WTC11 (cell line): ENCODE data around the gene FEN1. TPM values are rescaled to one million over a fixed set of nuclear protein-coding genes. Genes with fewer than 3 reads are reported as not detected.

ENCODE experiments used
- ATAC-seq: fragments of 200-7000 bp; cut with Tn5 transposase; 2 replicates; pipeline ENCODE4 v1.10.0; 2021; ENCODE audit warnings: mild to moderate bottlenecking, moderate library complexity
- CTCF ChIA-PET: fragments of 300-600 bp; sonication (Branson Sonifier 250); formaldehyde crosslinking; loops from one replicate; lab custom pipeline; 2021; ENCODE audit warnings: antibody characterized with exemption; lab: Charles Lee
- POLR2A ChIA-PET: fragments of 350-600 bp; sonication (Branson Sonifier 250); formaldehyde crosslinking; loops from one replicate; lab custom pipeline; 2021; ENCODE audit warnings: antibody characterized with exemption; lab: Charles Lee
- DNase-seq: peaks from one replicate; pipeline ENCODE4 v3.0.0; 2021; ENCODE audit warnings: low spot score
- H3K27ac Mint-ChIP-seq: 2 replicates; pipeline ENCODE4 v1.8.0; 2021; ENCODE audit warnings: mixed read lengths
- H3K27me3 Mint-ChIP-seq: 2 replicates; pipeline ENCODE4 v1.8.0; 2021; ENCODE audit warnings: low read depth, mild to moderate bottlenecking, moderate library complexity, mixed read lengths
- H3K36me3 Mint-ChIP-seq: 2 replicates; pipeline ENCODE4 v1.8.0; 2021; ENCODE audit warnings: mixed read lengths
- H3K4me1 Mint-ChIP-seq: 2 replicates; pipeline ENCODE4 v1.8.0; 2022; ENCODE audit warnings: mixed read lengths
- H3K4me3 Mint-ChIP-seq: 2 replicates; pipeline ENCODE4 v1.8.0; 2021; ENCODE audit warnings: mild to moderate bottlenecking, moderate library complexity, mixed read lengths
- H3K9me3 Mint-ChIP-seq: 2 replicates; pipeline ENCODE4 v1.8.0; 2021; ENCODE audit warnings: mixed read lengths
- CBFB ChIP-seq: sonication (generic); formaldehyde crosslinking; IDR thresholded peaks from 2 replicates; pipeline ENCODE4 v1.8.1; 2022; ENCODE audit warnings: mild to moderate bottlenecking, low read depth, missing genetic modification reagents
- CDX4 ChIP-seq: fragments of 250-450 bp; sonication (Bioruptor Pico); IDR thresholded peaks from 2 replicates; pipeline ENCODE4 v1.9.0; 2021; ENCODE audit warnings: moderate library complexity, mild to moderate bottlenecking, inconsistent platforms, borderline replicate concordance
- ELF4 ChIP-seq: sonication (generic); formaldehyde crosslinking; IDR thresholded peaks from 2 replicates; pipeline ENCODE4 v1.8.1; 2022; ENCODE audit warnings: low read depth, mild to moderate bottlenecking, moderate library complexity, missing genetic modification reagents
- EMX1 ChIP-seq: fragments of 250-450 bp; sonication (Bioruptor Pico); IDR thresholded peaks from 2 replicates; pipeline ENCODE4 v1.8.0; 2021; ENCODE audit warnings: mild to moderate bottlenecking
- ERG ChIP-seq: fragments of 250-450 bp; sonication (Bioruptor Pico); IDR thresholded peaks from 2 replicates; pipeline ENCODE4 v1.8.0; 2021; ENCODE audit warnings: mild to moderate bottlenecking
- FOXP4 ChIP-seq: sonication (generic); formaldehyde crosslinking; IDR thresholded peaks from 2 replicates; pipeline ENCODE4 v1.8.0; 2022; ENCODE audit warnings: mild to moderate bottlenecking, missing genetic modification reagents
- GABPB1 ChIP-seq: sonication (generic); formaldehyde crosslinking; IDR thresholded peaks from 2 replicates; pipeline ENCODE4 v1.8.1; 2023; ENCODE audit warnings: mild to moderate bottlenecking, missing genetic modification reagents
- JAZF1 ChIP-seq: fragments of 250-450 bp; sonication (Bioruptor Pico); IDR thresholded peaks from 2 replicates; pipeline ENCODE4 v1.9.0; 2021; ENCODE audit warnings: moderate library complexity, mild to moderate bottlenecking, inconsistent platforms
- MYBL2 ChIP-seq: sonication (generic); formaldehyde crosslinking; IDR thresholded peaks from 2 replicates; pipeline ENCODE4 v1.8.1; 2023; ENCODE audit warnings: mild to moderate bottlenecking, moderate library complexity, missing genetic modification reagents
- NR2C2 ChIP-seq: sonication (generic); formaldehyde crosslinking; IDR thresholded peaks from 2 replicates; pipeline ENCODE4 v1.8.0; 2022; ENCODE audit warnings: mild to moderate bottlenecking, missing genetic modification reagents
- OVOL2 ChIP-seq: fragments of 250-450 bp; sonication (Bioruptor Pico); IDR thresholded peaks from 2 replicates; pipeline ENCODE4 v1.9.0; 2021; ENCODE audit warnings: mild to moderate bottlenecking, borderline replicate concordance
- RELA ChIP-seq: sonication (generic); formaldehyde crosslinking; IDR thresholded peaks from 2 replicates; pipeline ENCODE4 v1.8.1; 2022; ENCODE audit warnings: missing genetic modification reagents, mild to moderate bottlenecking, borderline replicate concordance
- SP1 ChIP-seq: sonication (generic); formaldehyde crosslinking; conservative IDR thresholded peaks from 2 replicates; pipeline ENCODE4 v1.8.1; 2022; ENCODE audit warnings: missing genetic modification reagents
- ZBTB21 ChIP-seq: sonication (generic); formaldehyde crosslinking; IDR thresholded peaks from 2 replicates; pipeline ENCODE4 v1.8.1; 2023; ENCODE audit warnings: mild to moderate bottlenecking, missing genetic modification reagents, borderline replicate concordance
- ZNF121 ChIP-seq: sonication (generic); formaldehyde crosslinking; IDR thresholded peaks from 2 replicates; pipeline ENCODE4 v1.8.0; 2023; ENCODE audit warnings: missing genetic modification reagents
- ZNF138 ChIP-seq: sonication (generic); formaldehyde crosslinking; conservative IDR thresholded peaks from 2 replicates; pipeline ENCODE4 v1.8.1; 2022; ENCODE audit warnings: mild to moderate bottlenecking, moderate library complexity, missing genetic modification reagents
- ZNF263 ChIP-seq: sonication (generic); formaldehyde crosslinking; IDR thresholded peaks from 2 replicates; pipeline ENCODE4 v1.8.1; 2022; ENCODE audit warnings: low read depth, mild to moderate bottlenecking, moderate library complexity, missing genetic modification reagents
- total RNA-seq: library from RNA; stranded (reverse); gene quantifications from 3 replicates; pipeline ENCODE4 v1.2.3, GENCODE V29; 2021
- TF ChIP-seq, protein P1 (sequence below): sonication (generic); formaldehyde crosslinking; IDR thresholded peaks from 2 replicates; pipeline ENCODE4 v1.8.1; 2023; ENCODE audit warnings: mild to moderate bottlenecking, missing genetic modification reagents, moderate library complexity
- TF ChIP-seq, protein P2 (sequence below): fragments of 250-450 bp; sonication (Bioruptor Pico); conservative IDR thresholded peaks from 2 replicates; pipeline ENCODE4 v1.9.0; 2021; ENCODE audit warnings: mild to moderate bottlenecking
- TF ChIP-seq, protein P3 (sequence below): sonication (generic); formaldehyde crosslinking; IDR thresholded peaks from 2 replicates; pipeline ENCODE4 v1.8.0; 2022; ENCODE audit warnings: mild to moderate bottlenecking, missing genetic modification reagents
- TF ChIP-seq, protein P4 (sequence below): sonication (generic); formaldehyde crosslinking; IDR thresholded peaks from 2 replicates; pipeline ENCODE4 v1.8.1; 2022; ENCODE audit warnings: missing genetic modification reagents, borderline replicate concordance

FEN1 gene
- total RNA-seq, 1 experiment from 2014 or later: 96.3 TPM

DNA sequence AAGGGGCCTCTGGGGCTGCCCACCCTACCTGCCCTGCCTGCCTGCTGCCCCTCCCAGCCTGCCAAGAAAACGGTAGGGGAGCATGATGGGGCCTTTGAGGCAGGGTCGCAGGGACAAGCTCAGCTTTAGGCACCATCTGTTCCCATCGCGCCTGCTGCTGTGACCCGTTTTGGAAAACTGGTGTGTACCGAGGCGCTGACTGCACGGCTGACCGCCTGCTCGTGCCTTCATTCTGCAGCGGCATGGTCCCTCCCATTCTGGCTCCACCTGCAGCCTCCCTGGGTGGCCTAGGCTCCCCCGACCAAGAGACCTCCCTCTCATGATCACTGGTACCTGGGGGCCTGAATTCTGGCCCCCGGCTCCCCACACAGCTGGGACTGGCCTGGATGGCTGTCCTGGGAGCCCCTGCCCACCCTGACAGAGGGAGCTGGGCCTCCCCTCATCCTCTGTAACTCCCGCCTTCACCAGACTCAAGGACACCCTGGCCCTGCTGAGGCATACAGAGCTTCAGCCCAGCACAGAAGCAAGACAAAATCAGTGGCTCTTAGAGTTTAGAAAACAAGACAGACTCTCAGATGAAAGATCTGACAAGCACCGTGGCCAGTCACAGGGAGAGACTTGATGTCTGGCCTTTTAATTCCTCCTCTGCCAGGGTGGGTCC is 46.8 kb upstream of the FEN1 start:
- ATAC-seq (no peak), DNase-seq (no peak)
- Mint-ChIP-seq H3K27me3 (peaks cover 8% of the 10 kb centered on the region), H3K27ac (no peak overlapping the region), H3K4me3 (no peak overlapping the region), H3K4me1 (peaks cover 10% of the 10 kb centered on the region), H3K9me3 (no peaks in the 10 kb centered on the region), H3K36me3 (0 out of 2 replicates have a peak, but pooled peaks cover 4% of the 10 kb centered on the region)
- TF ChIP-seq, protein P1, sequence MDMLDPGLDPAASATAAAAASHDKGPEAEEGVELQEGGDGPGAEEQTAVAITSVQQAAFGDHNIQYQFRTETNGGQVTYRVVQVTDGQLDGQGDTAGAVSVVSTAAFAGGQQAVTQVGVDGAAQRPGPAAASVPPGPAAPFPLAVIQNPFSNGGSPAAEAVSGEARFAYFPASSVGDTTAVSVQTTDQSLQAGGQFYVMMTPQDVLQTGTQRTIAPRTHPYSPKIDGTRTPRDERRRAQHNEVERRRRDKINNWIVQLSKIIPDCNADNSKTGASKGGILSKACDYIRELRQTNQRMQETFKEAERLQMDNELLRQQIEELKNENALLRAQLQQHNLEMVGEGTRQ (CRISPR knock-in tag): no peak
- no peak for TF ChIP-seq NR2C2
- no peak for TF ChIP-seq MYBL2 (CRISPR knock-in tag)
- TF ChIP-seq RELA (CRISPR knock-in tag): no peak
- no peak for TF ChIP-seq JAZF1 (CRISPR knock-in tag)
- TF ChIP-seq SP1 (CRISPR knock-in tag): no peak
- no peak for TF ChIP-seq ZNF121 (CRISPR knock-in tag)
- no peak for TF ChIP-seq GABPB1 (CRISPR knock-in tag)
- TF ChIP-seq, protein P2, sequence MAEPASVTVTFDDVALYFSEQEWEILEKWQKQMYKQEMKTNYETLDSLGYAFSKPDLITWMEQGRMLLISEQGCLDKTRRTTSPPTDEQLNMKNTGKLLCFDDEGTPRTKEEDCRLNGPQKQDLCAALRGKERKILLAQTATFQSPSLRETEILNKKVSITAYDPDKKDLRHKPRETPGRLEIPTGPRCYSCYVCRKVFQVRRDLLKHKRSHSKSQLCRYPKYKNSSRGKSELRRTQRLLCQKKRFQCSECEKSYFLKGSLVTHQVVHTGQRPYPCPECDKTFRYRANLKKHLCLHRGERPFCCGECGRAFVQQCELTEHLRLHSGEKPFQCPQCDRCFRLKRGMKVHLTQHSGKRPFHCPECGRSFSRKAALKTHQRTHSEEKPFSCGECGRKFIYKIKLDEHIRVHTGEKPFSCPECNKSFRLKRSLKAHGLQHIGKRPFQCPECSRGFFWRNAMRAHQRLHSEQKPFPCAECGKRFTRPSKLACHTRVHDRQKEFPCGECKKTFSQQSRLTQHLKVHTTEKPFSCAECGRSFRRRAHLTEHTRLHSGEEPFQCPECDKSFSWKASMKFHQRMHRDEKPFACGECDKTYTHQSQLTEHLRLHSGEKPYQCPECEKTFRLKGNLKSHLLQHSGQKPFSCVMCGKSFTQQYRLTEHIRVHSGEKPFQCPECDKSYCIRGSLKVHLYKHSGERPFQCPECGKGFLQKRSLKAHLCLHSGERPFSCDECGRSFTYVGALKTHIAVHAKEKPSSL: no peak
- no peak for TF ChIP-seq ELF4 (CRISPR knock-in tag)
- TF ChIP-seq, protein P3, sequence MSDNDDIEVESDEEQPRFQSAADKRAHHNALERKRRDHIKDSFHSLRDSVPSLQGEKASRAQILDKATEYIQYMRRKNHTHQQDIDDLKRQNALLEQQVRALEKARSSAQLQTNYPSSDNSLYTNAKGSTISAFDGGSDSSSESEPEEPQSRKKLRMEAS (CRISPR knock-in tag): no peak
- TF ChIP-seq ZBTB21 (CRISPR knock-in tag): no peak
- TF ChIP-seq FOXP4: no peak
- TF ChIP-seq, protein P4, sequence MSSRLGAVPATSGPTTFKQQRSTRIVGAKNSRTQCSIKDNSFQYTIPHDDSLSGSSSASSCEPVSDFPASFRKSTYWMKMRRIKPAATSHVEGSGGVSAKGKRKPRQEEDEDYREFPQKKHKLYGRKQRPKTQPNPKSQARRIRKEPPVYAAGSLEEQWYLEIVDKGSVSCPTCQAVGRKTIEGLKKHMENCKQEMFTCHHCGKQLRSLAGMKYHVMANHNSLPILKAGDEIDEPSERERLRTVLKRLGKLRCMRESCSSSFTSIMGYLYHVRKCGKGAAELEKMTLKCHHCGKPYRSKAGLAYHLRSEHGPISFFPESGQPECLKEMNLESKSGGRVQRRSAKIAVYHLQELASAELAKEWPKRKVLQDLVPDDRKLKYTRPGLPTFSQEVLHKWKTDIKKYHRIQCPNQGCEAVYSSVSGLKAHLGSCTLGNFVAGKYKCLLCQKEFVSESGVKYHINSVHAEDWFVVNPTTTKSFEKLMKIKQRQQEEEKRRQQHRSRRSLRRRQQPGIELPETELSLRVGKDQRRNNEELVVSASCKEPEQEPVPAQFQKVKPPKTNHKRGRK (CRISPR knock-in tag): no peak
- CTCF ChIA-PET: interaction anchor here (0.6 to 6.4 kb wide), 2 partner anchors 44 to 74 kb away, joined by 3 to 175 read pairs; partner anchors contain the start of genes FEN1 and TMEM258
- POLR2A ChIA-PET: no interaction called here

DNA sequence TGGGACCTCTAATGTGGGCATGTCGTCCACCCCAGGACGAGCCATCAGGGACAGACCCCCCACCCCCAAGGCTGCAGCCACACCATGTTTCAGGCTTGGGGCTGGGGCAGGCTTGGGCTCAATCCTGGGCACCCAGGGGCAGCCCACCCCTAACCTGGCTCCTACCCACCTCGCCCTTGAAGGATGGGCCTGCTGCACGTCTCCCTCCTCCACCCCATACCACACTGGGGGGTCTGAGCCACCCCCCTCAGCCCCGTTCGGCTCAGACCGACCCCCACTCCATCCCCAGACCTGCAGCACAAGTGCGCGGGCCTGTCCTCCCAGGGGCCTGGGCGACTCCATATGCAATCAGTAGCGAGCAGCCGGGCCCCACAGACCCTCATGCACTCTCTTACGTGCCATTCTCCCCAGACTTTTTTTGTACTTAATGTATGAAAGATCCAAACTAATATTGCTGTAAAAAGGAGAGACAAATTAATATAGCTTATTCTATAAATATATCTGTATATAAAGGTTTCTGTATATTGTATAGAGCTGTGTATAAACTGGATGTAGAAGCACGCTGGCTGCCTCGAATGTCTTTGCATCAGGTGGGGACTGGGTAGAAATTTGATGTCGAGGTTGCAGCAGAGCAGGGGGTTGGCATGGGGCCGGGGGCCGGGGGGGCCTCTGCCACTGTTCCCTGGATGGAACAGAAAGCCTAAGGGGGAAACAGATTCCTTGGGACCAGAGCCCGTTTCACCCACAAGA is 46.1 kb upstream of the FEN1 start:
- peaks cover 10% of the 10 kb centered on the region for H3K4me1 Mint-ChIP-seq
- no peaks in the 10 kb centered on the region for H3K9me3 Mint-ChIP-seq
- ChIA-PET CTCF (interaction anchor here (0.6 to 6.4 kb wide), 20 partner anchors 8 to 362 kb away, joined by 3 to 175 read pairs (median 12); partner anchors contain the start of genes FEN1 and TMEM258), POLR2A (no interaction called here)
- no peak overlapping the region for H3K4me3 Mint-ChIP-seq
- H3K27ac Mint-ChIP-seq: no peak overlapping the region
- no peak for DNase-seq
- no peak for ATAC-seq
- H3K36me3 Mint-ChIP-seq: 0 out of 2 replicates have a peak, but pooled peaks cover 4% of the 10 kb centered on the region
- peaks cover 15% of the 10 kb centered on the region for H3K27me3 Mint-ChIP-seq
- no peak for TF ChIP-seq OVOL2 (CRISPR knock-in tag)
- no peak for TF ChIP-seq ERG (CRISPR knock-in tag)
- no peak for TF ChIP-seq CBFB (CRISPR knock-in tag)
- TF ChIP-seq ZNF263 (CRISPR knock-in tag): no peak
- no peak for TF ChIP-seq ZNF138 (CRISPR knock-in tag)
- no peak for TF ChIP-seq EMX1 (CRISPR knock-in tag)
- TF ChIP-seq CDX4 (CRISPR knock-in tag): no peak
